Hepatocyte (in vitro differentiated cells): ENCODE measurements around the gene DOHH.

Experiments
- CTCF ChIP-seq: fragments of 200-600 bp; sonication (generic); IDR thresholded peaks from 2 replicates; pipeline ENCODE4 v1.5.1; 2016; ENCODE audit warnings: antibody characterized with exemption, mild to moderate bottlenecking; ENCODE audit not compliant: poor library complexity
- EZH2 ChIP-seq: fragments of 200-600 bp; sonication (generic); IDR thresholded peaks from 2 replicates; pipeline ENCODE4 v1.6.1; 2016; ENCODE audit warnings: antibody characterized with exemption, mild to moderate bottlenecking, borderline replicate concordance

- TF ChIP-seq EZH2 (no peak), CTCF (no peak)
Measured at GRCh38 chr19:3455960-3456601, 44.4 kb downstream of the DOHH start.
